H9 (cell line): Measurements from ENCODE around the gene WDR38. TPM values are rescaled to one million over a fixed set of nuclear protein-coding genes. Genes with fewer than 3 reads are reported as not detected.

Experiments
- DNase-seq: peaks from one replicate; pipeline ENCODE4 v3.0.0-alpha.2; 2017
- H2AFZ ChIP-seq: one replicate; pipeline ENCODE4 v1.6.1; 2013; ENCODE audit warnings: mild to moderate bottlenecking, low read length, control low read depth, moderate library complexity
- H2AK5ac ChIP-seq: 2 replicates; pipeline ENCODE4 v1.6.1; 2013; ENCODE audit warnings: low read length, control low read depth, mixed read lengths; ENCODE audit not compliant: insufficient read length
- H2BK120ac ChIP-seq: one replicate; pipeline ENCODE4 v1.6.1; 2013; ENCODE audit warnings: low read depth, mild to moderate bottlenecking, low read length, control low read depth, inconsistent platforms; ENCODE audit not compliant: poor library complexity, severe bottlenecking
- H2BK12ac ChIP-seq: 2 replicates; pipeline ENCODE4 v1.6.1; 2013; ENCODE audit warnings: low read length, control low read depth, mixed read lengths, low read depth; ENCODE audit not compliant: insufficient read length
- H2BK15ac ChIP-seq: 2 replicates; pipeline ENCODE4 v1.6.1; 2013; ENCODE audit warnings: low read depth, low read length, control low read depth
- H2BK20ac ChIP-seq: one replicate; pipeline ENCODE4 v1.6.1; 2013; ENCODE audit warnings: low read depth, mild to moderate bottlenecking, low read length, control low read depth, inconsistent platforms; ENCODE audit not compliant: poor library complexity, severe bottlenecking
- H2BK5ac ChIP-seq: 2 replicates; pipeline ENCODE4 v1.6.1; 2013; ENCODE audit warnings: low read length, control low read depth, mixed read lengths; ENCODE audit not compliant: insufficient read length
- H3K14ac ChIP-seq: 2 replicates; pipeline ENCODE4 v1.6.1; 2013; ENCODE audit warnings: low read length, control low read depth; ENCODE audit not compliant: insufficient read depth
- H3K18ac ChIP-seq: 2 replicates; pipeline ENCODE4 v1.6.1; 2013; ENCODE audit warnings: low read depth, mild to moderate bottlenecking, mixed read lengths, low read length, control low read depth; ENCODE audit not compliant: insufficient read length
- H3K23ac ChIP-seq: 2 replicates; pipeline ENCODE4 v1.6.1; 2013; ENCODE audit warnings: low read length, control low read depth, mixed read lengths, low read depth; ENCODE audit not compliant: insufficient read length
- H3K23me2 ChIP-seq: 2 replicates; pipeline ENCODE4 v1.6.1; 2013; ENCODE audit warnings: low read depth, mild to moderate bottlenecking, mixed read lengths, low read length, control low read depth; ENCODE audit not compliant: insufficient read length, poor library complexity, severe bottlenecking
- H3K27ac ChIP-seq: 2 replicates; pipeline ENCODE4 v1.5.1; 2013; ENCODE audit warnings: low read length, control low read depth, mixed read lengths, low read depth; ENCODE audit not compliant: insufficient read length
- H3K27me3 ChIP-seq: 2 replicates; pipeline ENCODE4 v1.6.1; 2013; ENCODE audit warnings: low read length, control low read depth, inconsistent platforms; ENCODE audit not compliant: insufficient read depth
- H3K4ac ChIP-seq: 2 replicates; pipeline ENCODE4 v1.6.1; 2013; ENCODE audit warnings: low read depth, mild to moderate bottlenecking, control low read depth, inconsistent platforms, low read length, moderate library complexity
- H3K4me1 ChIP-seq: 2 replicates; pipeline ENCODE4 v1.6.1; 2013; ENCODE audit warnings: low read length, control low read depth, inconsistent platforms; ENCODE audit not compliant: insufficient read depth
- H3K4me2 ChIP-seq: 2 replicates; pipeline ENCODE4 v1.6.1; 2013; ENCODE audit warnings: low read length, control low read depth, mixed read lengths; ENCODE audit not compliant: insufficient read length, insufficient read depth
- H3K56ac ChIP-seq: 2 replicates; pipeline ENCODE4 v1.6.1; 2013; ENCODE audit warnings: low read depth, mild to moderate bottlenecking, mixed read lengths, low read length, control low read depth; ENCODE audit not compliant: insufficient read length
- H3K79me1 ChIP-seq: 2 replicates; pipeline ENCODE4 v1.6.1; 2013; ENCODE audit warnings: low read depth, mild to moderate bottlenecking, moderate library complexity, low read length, control low read depth, inconsistent platforms; ENCODE audit not compliant: insufficient read depth, poor library complexity, severe bottlenecking
- H3K79me2 ChIP-seq: 2 replicates; pipeline ENCODE4 v1.6.1; 2013; ENCODE audit warnings: low read length, control low read depth, inconsistent platforms; ENCODE audit not compliant: insufficient read depth
- H3K9ac ChIP-seq: 2 replicates; pipeline ENCODE4 v1.6.1; 2013; ENCODE audit warnings: low read length, control low read depth, mixed read lengths; ENCODE audit not compliant: insufficient read length; ENCODE audit errors: extremely low read depth
- H3K9me3 ChIP-seq: one replicate; pipeline ENCODE4 v1.6.1; 2013; ENCODE audit warnings: low read depth, low read length, inconsistent platforms; ENCODE audit not compliant: control insufficient read depth
- H3T11ph ChIP-seq: one replicate; pipeline ENCODE4 v1.6.1; 2013; ENCODE audit warnings: mild to moderate bottlenecking, low read length, control low read depth, inconsistent platforms
- H4K20me1 ChIP-seq: one replicate; pipeline ENCODE4 v1.6.1; 2013; ENCODE audit not compliant: control insufficient read depth, insufficient read length, insufficient read depth
- H4K5ac ChIP-seq: 2 replicates; pipeline ENCODE4 v1.6.1; 2013; ENCODE audit warnings: low read depth, mild to moderate bottlenecking, mixed read lengths, low read length, control low read depth; ENCODE audit not compliant: insufficient read length
- H4K8ac ChIP-seq: replicated peaks from 2 replicates; pipeline ENCODE4 v1.6.1; 2013; ENCODE audit warnings: low read length, control low read depth, mixed read lengths, low read depth; ENCODE audit not compliant: insufficient read length
- H4K91ac ChIP-seq: 2 replicates; pipeline ENCODE4 v1.6.1; 2013; ENCODE audit warnings: low read depth, mild to moderate bottlenecking, moderate library complexity, mixed read lengths, low read length, control low read depth; ENCODE audit not compliant: insufficient read length
- H3K27ac Mint-ChIP-seq, 3 experiments: 2 replicates in 2 of 3; 3 replicates in 1 of 3; pipeline ENCODE4 v1.8.0; 2020 to 2021; ENCODE audit warnings: mixed read lengths in 3 of 3, mild to moderate bottlenecking in 1 of 3, moderate library complexity in 1 of 3
- H3K27me3 Mint-ChIP-seq: 2 replicates; pipeline ENCODE4 v1.8.0; 2021; ENCODE audit warnings: low read depth, mild to moderate bottlenecking, moderate library complexity, mixed read lengths
- H3K36me3 Mint-ChIP-seq, 3 experiments: 2 replicates in 2 of 3; 3 replicates in 1 of 3; pipeline ENCODE4 v1.8.0; 2020 to 2021; ENCODE audit warnings: low read depth in 3 of 3, mixed read lengths in 3 of 3; ENCODE audit not compliant: insufficient read depth in 1 of 3
- H3K4me1 Mint-ChIP-seq, 2 experiments: 2 replicates each; pipeline ENCODE4 v1.8.0; 2020; ENCODE audit warnings: mixed read lengths in 2 of 2
- H3K4me3 Mint-ChIP-seq, 2 experiments: 2 replicates in 1 of 2; 3 replicates in 1 of 2; pipeline ENCODE4 v1.8.0; 2020 to 2021; ENCODE audit warnings: mild to moderate bottlenecking in 2 of 2, mixed read lengths in 2 of 2, moderate library complexity in 1 of 2
- H3K9me3 Mint-ChIP-seq, 2 experiments: 2 replicates in 1 of 2; 3 replicates in 1 of 2; pipeline ENCODE4 v1.8.0; 2020; ENCODE audit warnings: mild to moderate bottlenecking in 2 of 2, mixed read lengths in 2 of 2, moderate library complexity in 1 of 2
- WGBS: extraction: QIAGEN DNeasy Blood & Tissue Kit; methylation state at CpG from one replicate; pipeline ENCODE4 v1.1.7; 2013; ENCODE audit warnings: missing lambda C conversion rate, low lambda C conversion rate, mixed read lengths; ENCODE audit not compliant: insufficient read length; ENCODE audit errors: extremely low coverage; 5-methylcytosine and 5-hydroxymethylcytosine counted together
- total RNA-seq: library from RNA; stranded (reverse); gene quantifications from 2 replicates; pipeline ENCODE4 v1.2.1, GENCODE V29; 2021
- TF ChIP-seq, protein P1 (sequence below): fragments of 200-600 bp; sonication (generic); conservative IDR thresholded peaks from 3 replicates; pipeline ENCODE4 v1.8.0; 2021; ENCODE audit warnings: antibody characterized with exemption, mild to moderate bottlenecking

WDR38 gene
- total RNA-seq, 1 experiment from 2014 or later, result not detected

DNA sequence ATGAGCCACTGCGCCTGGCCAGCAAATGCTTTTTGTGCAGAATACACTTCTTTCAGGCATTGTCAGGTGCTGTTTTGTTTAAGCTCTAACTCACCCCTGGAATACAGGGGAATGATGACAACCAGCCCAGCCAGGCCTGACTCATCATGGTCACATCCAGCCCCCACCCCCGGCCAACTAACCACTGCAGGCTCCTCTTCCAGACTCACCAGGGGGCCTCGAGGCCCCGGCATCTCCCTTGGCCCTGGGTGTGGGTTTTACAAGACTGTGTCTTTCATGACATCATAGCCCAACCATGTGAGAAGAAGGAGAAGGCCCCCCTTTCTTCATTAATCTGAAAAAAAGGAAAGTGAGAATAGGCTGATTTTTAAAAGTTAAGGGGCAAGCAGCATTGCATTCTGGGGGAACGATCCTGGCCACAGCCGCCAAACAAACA is 40.8 kb upstream of the WDR38 start:
- Mint-ChIP-seq H3K36me3 (no peaks in the 10 kb centered on the region; a peak in 1 of 7 replicates), H3K9me3 (no peaks in the 10 kb centered on the region), H3K4me1 (peaks cover 37 to 45% of the 10 kb centered on the region in 2 experiments), H3K27me3 (no peaks in the 10 kb centered on the region), H3K27ac (peak overlapping the region; percentile 62 to 93 (median 77); a peak in 4 of 7 replicates), H3K4me3 (peak overlapping the region in 1 of 2 experiments; percentile 45; a peak in 1 of 5 replicates)
- Histone ChIP-seq H3K9me3 (no peaks in the 10 kb centered on the region), H3K56ac (no peak overlapping the region), H3K18ac (no peak overlapping the region), H3K23me2 (no peaks in the 10 kb centered on the region), H2BK12ac (no peak overlapping the region), H4K5ac (no peak overlapping the region), H3K27me3 (no peaks in the 10 kb centered on the region), H3K9ac (no peak overlapping the region), H3K23ac (no peak overlapping the region), H3K27ac (no peak overlapping the region), H3T11ph (no peak overlapping the region), H2BK15ac (no peak overlapping the region), H2BK20ac (no peak overlapping the region), H2AK5ac (no peak overlapping the region), H3K4me1 (peaks cover 3% of the 10 kb centered on the region; the same call in 1 of the 2 replicates), H2BK120ac (no peak overlapping the region), H4K20me1 (no peaks in the 10 kb centered on the region), H3K4ac (no peak overlapping the region), H3K14ac (no peak overlapping the region), H3K4me2 (no peak overlapping the region), H3K79me2 (no peaks in the 10 kb centered on the region), H2BK5ac (no peak overlapping the region), H3K79me1 (no peaks in the 10 kb centered on the region), H4K91ac (no peak overlapping the region), H2AFZ (no peak overlapping the region), H4K8ac (no peak overlapping the region)
- DNase-seq, result no peak
- no CpG with 5 or more reads among the region's 6 CpGs for WGBS
- TF ChIP-seq, protein P1, sequence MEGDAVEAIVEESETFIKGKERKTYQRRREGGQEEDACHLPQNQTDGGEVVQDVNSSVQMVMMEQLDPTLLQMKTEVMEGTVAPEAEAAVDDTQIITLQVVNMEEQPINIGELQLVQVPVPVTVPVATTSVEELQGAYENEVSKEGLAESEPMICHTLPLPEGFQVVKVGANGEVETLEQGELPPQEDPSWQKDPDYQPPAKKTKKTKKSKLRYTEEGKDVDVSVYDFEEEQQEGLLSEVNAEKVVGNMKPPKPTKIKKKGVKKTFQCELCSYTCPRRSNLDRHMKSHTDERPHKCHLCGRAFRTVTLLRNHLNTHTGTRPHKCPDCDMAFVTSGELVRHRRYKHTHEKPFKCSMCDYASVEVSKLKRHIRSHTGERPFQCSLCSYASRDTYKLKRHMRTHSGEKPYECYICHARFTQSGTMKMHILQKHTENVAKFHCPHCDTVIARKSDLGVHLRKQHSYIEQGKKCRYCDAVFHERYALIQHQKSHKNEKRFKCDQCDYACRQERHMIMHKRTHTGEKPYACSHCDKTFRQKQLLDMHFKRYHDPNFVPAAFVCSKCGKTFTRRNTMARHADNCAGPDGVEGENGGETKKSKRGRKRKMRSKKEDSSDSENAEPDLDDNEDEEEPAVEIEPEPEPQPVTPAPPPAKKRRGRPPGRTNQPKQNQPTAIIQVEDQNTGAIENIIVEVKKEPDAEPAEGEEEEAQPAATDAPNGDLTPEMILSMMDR, result no peak
